Left ventricle myocardium inferior (tissue), 1 donor: Measurements from ENCODE around the gene ZNF609. TPM values are rescaled to one million over a fixed set of nuclear protein-coding genes. Genes with fewer than 3 reads are reported as not detected.

Experiments used
- DNase-seq: peaks from one replicate; pipeline ENCODE4 v3.0.0-alpha.2; 2020
- H3K27ac ChIP-seq: fragments of 200-600 bp; replicated peaks from 2 replicates; pipeline ENCODE4 v1.8.0; 2021
- H3K27me3 ChIP-seq: fragments of 200-600 bp; 2 replicates; pipeline ENCODE4 v1.8.0; 2021; ENCODE audit warnings: low read depth
- H3K36me3 ChIP-seq: fragments of 200-600 bp; 2 replicates; pipeline ENCODE4 v1.8.0; 2021
- H3K4me1 ChIP-seq: fragments of 200-600 bp; 2 replicates; pipeline ENCODE4 v1.8.0; 2021
- H3K4me3 ChIP-seq: fragments of 200-600 bp; 2 replicates; pipeline ENCODE4 v1.8.0; 2021; ENCODE audit warnings: mild to moderate bottlenecking, moderate library complexity
- H3K9me3 ChIP-seq: fragments of 200-600 bp; replicated peaks from 2 replicates; pipeline ENCODE4 v1.8.0; 2021
- CTCF ChIP-seq: fragments of 200-600 bp; IDR thresholded peaks from 2 replicates; pipeline ENCODE4 v1.8.0; 2021; ENCODE audit warnings: antibody characterized with exemption, mild to moderate bottlenecking, borderline replicate concordance
- intact Hi-C: fragments of 100-400 bp; cut with micrococcal nuclease; formaldehyde crosslinking; loops from one replicate; pipeline ENCODE4 v1.11.0; 2022
- total RNA-seq: library from RNA; stranded (reverse); fragmentation: NEBNext Ultra II Directional; extraction: Animal tissue kit (Norgen Biotek cat#: 25700); gene quantifications from one replicate; pipeline ENCODE4 v1.2.1, GENCODE V29; 2021
- donor health status: DM: no; HTN: yes; CAD: no; lungs with severe emphysema.

The ZNF609 gene
- total RNA-seq, 1 donor from 2014 or later, result 14.7 TPM

- Histone ChIP-seq H3K4me3 (no peak overlapping the region), H3K27me3 (no peaks in the 10 kb centered on the region), H3K36me3 (peaks cover 13% of the 10 kb centered on the region), H3K4me1 (peaks cover 25% of the 10 kb centered on the region), H3K9me3 (no peaks in the 10 kb centered on the region), H3K27ac (no peak overlapping the region)
- intact Hi-C loops, result no loop called here
- no peak for TF ChIP-seq CTCF
- DNase-seq, result no peak
Measured at GRCh38 chr15:64706011-64706911, 245.9 kb downstream of the ZNF609 start.

- Histone ChIP-seq H3K27ac (no peak overlapping the region), H3K36me3 (peaks cover 40% of the 10 kb centered on the region)
- intact Hi-C loops, result no loop called here
Measured at GRCh38 chr15:64710676-64711428, 250.5 kb downstream of the ZNF609 start.

GRCh38 chr15:64712353-64712752 is 252.0 kb downstream of the ZNF609 start:
- intact Hi-C loops, result no loop called here
- peaks cover 55% of the 10 kb centered on the region for H3K36me3 ChIP-seq
- no peak for TF ChIP-seq CTCF
- no peak overlapping the region for H3K4me3 ChIP-seq
- peaks cover 9% of the 10 kb centered on the region for H3K4me1 ChIP-seq
- H3K27me3 ChIP-seq, result no peaks in the 10 kb centered on the region
- no peak overlapping the region for H3K27ac ChIP-seq
- no peak for DNase-seq
- H3K9me3 ChIP-seq, result no peaks in the 10 kb centered on the region

More at GRCh38 chr15:64710676-64711428, 250.5 kb downstream of the ZNF609 start:
- Histone ChIP-seq H3K27me3 (no peaks in the 10 kb centered on the region), H3K9me3 (no peaks in the 10 kb centered on the region), H3K4me1 (no peaks in the 10 kb centered on the region), H3K4me3 (no peak overlapping the region)
- TF ChIP-seq CTCF, result no peak
- no peak for DNase-seq

GRCh38 chr15:64713592-64713991 is 253.2 kb downstream of the ZNF609 start:
- Histone ChIP-seq H3K27ac (no peak overlapping the region), H3K4me3 (no peak overlapping the region), H3K9me3 (no peaks in the 10 kb centered on the region), H3K36me3 (peaks cover 56% of the 10 kb centered on the region), H3K27me3 (no peaks in the 10 kb centered on the region), H3K4me1 (peaks cover 20% of the 10 kb centered on the region)
- DNase-seq, result no peak
- intact Hi-C loops, result no loop called here
- TF ChIP-seq CTCF, result no peak

GRCh38 chr15:64716452-64716851 is 256.1 kb downstream of the ZNF609 start:
- TF ChIP-seq CTCF, result no peak
- intact Hi-C loops, result no loop called here
- H3K27me3 ChIP-seq, result no peaks in the 10 kb centered on the region
- no peaks in the 10 kb centered on the region for H3K9me3 ChIP-seq
- H3K4me3 ChIP-seq, result no peak overlapping the region
- H3K4me1 ChIP-seq, result peaks cover 45% of the 10 kb centered on the region
- peak overlapping the region; percentile 93 for H3K27ac ChIP-seq
- DNase-seq, result no peak
- peaks cover 46% of the 10 kb centered on the region for H3K36me3 ChIP-seq
